ENCODE data around the gene METTL8. TPM values are rescaled to one million over a fixed set of nuclear protein-coding genes. Genes with fewer than 3 reads are reported as not detected.

The METTL8 gene
- total RNA-seq: 23.2 TPM

GRCh38 chr2:171433763-171434012 is at the start of gene METTL8:
Gene METTL8, minus strand, starts transcription at chr2:171433990. Its CDS starts 41,805 bp downstream, at chr2:171392185.
- no peak for FAIRE-seq
- no peak for DNase-seq (ENCODE audit: low spot score in 2 of 2)

GRCh38 chr2:171482877-171483276 is 49.1 kb upstream of the METTL8 start:
- FAIRE-seq (no peak), DNase-seq (ENCODE audit: low spot score in 2 of 2) (no peak)

- no peak for DNase-seq (ENCODE audit: low spot score in 2 of 2)
- no peak for FAIRE-seq
Measured at GRCh38 chr2:171482308-171482707, 48.5 kb upstream of the METTL8 start.

GRCh38 chr2:171480908-171481307 is 47.1 kb upstream of the METTL8 start:
- no peak for DNase-seq (ENCODE audit: low spot score in 2 of 2)
- no peak for FAIRE-seq

GRCh38 chr2:171479154-171479814 is 45.5 kb upstream of the METTL8 start:
- FAIRE-seq: no peak

GRCh38 chr2:171478345-171478744 is 44.6 kb upstream of the METTL8 start:
- FAIRE-seq (no peak), DNase-seq (ENCODE audit: low spot score in 2 of 2) (no peak)

More at GRCh38 chr2:171479154-171479814, 45.5 kb upstream of the METTL8 start:
- DNase-seq (ENCODE audit: low spot score in 2 of 2): no peak

- FAIRE-seq (peak; percentile 31), DNase-seq (ENCODE audit: low spot score in 2 of 2) (no peak)
Measured at GRCh38 chr2:171475979-171476378, 42.2 kb upstream of the METTL8 start.

- FAIRE-seq (no peak), DNase-seq (ENCODE audit: low spot score in 2 of 2) (no peak)
Measured at GRCh38 chr2:171470129-171470528, 36.3 kb upstream of the METTL8 start.

- DNase-seq (ENCODE audit: low spot score in 2 of 2) (no peak), FAIRE-seq (no peak)
Measured at GRCh38 chr2:171469176-171469575, 35.4 kb upstream of the METTL8 start.

- no peak for FAIRE-seq
- no peak for DNase-seq (ENCODE audit: low spot score in 2 of 2)
Measured at GRCh38 chr2:171460537-171460936, 26.7 kb upstream of the METTL8 start.

- DNase-seq (ENCODE audit: low spot score in 2 of 2) (no peak), FAIRE-seq (peak; percentile 85)
Measured at GRCh38 chr2:171459498-171459897, 25.7 kb upstream of the METTL8 start.

- FAIRE-seq: no peak
- DNase-seq (ENCODE audit: low spot score in 2 of 2): no peak
Measured at GRCh38 chr2:171452773-171453172, 19.0 kb upstream of the METTL8 start.

- no peak for DNase-seq (ENCODE audit: low spot score in 2 of 2)
- no peak for FAIRE-seq
Measured at GRCh38 chr2:171451074-171451473, 17.3 kb upstream of the METTL8 start.

- DNase-seq (ENCODE audit: low spot score in 2 of 2): no peak
- FAIRE-seq: no peak
Measured at GRCh38 chr2:171447675-171448074, 13.9 kb upstream of the METTL8 start.

- no peak for DNase-seq (ENCODE audit: low spot score in 2 of 2)
- no peak for FAIRE-seq
Measured at GRCh38 chr2:171441470-171441869, 7.7 kb upstream of the METTL8 start.

GRCh38 chr2:171436307-171436706 is 2.5 kb upstream of the METTL8 start:
- no peak for DNase-seq (ENCODE audit: low spot score in 2 of 2)
- no peak for FAIRE-seq

- no peak for FAIRE-seq
- DNase-seq (ENCODE audit: low spot score in 2 of 2): peak; percentile 92 to 95
Measured at GRCh38 chr2:171434013-171434989, 511 bp upstream of the METTL8 start, which contains the start of gene DCAF17. Gene DCAF17, plus strand, starts transcription at chr2:171434226. Its CDS starts 352 bp downstream, at chr2:171434578.

GRCh38 chr2:171432969-171433762 is 624 bp downstream of the METTL8 start:
- FAIRE-seq (no peak), DNase-seq (ENCODE audit: low spot score in 2 of 2) (no peak)

GRCh38 chr2:171432206-171432968 is 1.4 kb downstream of the METTL8 start:
- FAIRE-seq: no peak
- no peak for DNase-seq (ENCODE audit: low spot score in 2 of 2)

GRCh38 chr2:171431677-171432167 is 2.1 kb downstream of the METTL8 start:
- no peak for DNase-seq (ENCODE audit: low spot score in 2 of 2)

More at GRCh38 chr2:171431677-171432167, 2.1 kb downstream of the METTL8 start:
- no peak for FAIRE-seq

Measured in frontal cortex (tissue), 4 donors.